ENCODE measurements around the gene CYB5R4. TPM values are rescaled to one million over a fixed set of nuclear protein-coding genes. Genes with fewer than 3 reads are reported as not detected.

Gene CYB5R4
- total RNA-seq, 2 donors from 2014 or later = 8.2 to 8.6 TPM

DNA sequence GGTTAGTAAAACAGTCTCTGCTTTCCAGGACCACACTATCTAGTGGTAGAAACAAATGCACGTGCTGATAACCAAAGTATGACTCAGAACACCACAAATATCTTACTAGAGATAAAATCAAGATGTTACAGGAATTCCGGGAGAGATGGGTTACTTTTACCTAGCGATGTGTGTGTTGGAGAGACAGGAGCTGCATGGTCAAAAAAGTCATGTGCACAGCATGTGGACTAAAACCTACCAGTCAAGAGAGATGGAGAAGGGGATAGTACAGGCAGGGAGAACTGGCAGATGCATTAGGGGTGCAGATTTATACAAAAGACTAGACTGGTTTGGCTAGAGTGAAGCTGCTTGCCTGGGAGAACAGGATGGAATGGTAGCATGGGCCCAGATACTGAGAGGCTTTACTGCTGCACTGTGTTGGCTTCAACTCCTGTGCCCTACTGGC, 98.8 kb downstream of the CYB5R4 start:
- TF ChIP-seq POLR2AphosphoS5 (IDR thresholded peaks at IDR 0.05) = no peak
- TF ChIP-seq, protein P1, sequence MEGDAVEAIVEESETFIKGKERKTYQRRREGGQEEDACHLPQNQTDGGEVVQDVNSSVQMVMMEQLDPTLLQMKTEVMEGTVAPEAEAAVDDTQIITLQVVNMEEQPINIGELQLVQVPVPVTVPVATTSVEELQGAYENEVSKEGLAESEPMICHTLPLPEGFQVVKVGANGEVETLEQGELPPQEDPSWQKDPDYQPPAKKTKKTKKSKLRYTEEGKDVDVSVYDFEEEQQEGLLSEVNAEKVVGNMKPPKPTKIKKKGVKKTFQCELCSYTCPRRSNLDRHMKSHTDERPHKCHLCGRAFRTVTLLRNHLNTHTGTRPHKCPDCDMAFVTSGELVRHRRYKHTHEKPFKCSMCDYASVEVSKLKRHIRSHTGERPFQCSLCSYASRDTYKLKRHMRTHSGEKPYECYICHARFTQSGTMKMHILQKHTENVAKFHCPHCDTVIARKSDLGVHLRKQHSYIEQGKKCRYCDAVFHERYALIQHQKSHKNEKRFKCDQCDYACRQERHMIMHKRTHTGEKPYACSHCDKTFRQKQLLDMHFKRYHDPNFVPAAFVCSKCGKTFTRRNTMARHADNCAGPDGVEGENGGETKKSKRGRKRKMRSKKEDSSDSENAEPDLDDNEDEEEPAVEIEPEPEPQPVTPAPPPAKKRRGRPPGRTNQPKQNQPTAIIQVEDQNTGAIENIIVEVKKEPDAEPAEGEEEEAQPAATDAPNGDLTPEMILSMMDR (IDR thresholded peaks at IDR 0.05) = no peak
- TF ChIP-seq POLR2A (IDR thresholded peaks at IDR 0.05) = no peak
- Histone ChIP-seq H3K4me3 (no peak overlapping the region), H3K9me3 (no peaks in the 10 kb centered on the region), H3K36me3 (peaks cover 0 to 3% of the 10 kb centered on the region in 2 donors), H3K27me3 (replicated peaks; ENCODE audit: insufficient read depth) (no peaks in the 10 kb centered on the region), H3K27ac (no peak overlapping the region), H3K4me1 (replicated peaks) (no peaks in the 10 kb centered on the region)
- intact Hi-C loops (cut with DNase I) = no loop called here
- no peak for DNase-seq (ENCODE audit: low spot score)
- 72% methylated on average over 3 of the region's 3 CpGs for WGBS

DNA sequence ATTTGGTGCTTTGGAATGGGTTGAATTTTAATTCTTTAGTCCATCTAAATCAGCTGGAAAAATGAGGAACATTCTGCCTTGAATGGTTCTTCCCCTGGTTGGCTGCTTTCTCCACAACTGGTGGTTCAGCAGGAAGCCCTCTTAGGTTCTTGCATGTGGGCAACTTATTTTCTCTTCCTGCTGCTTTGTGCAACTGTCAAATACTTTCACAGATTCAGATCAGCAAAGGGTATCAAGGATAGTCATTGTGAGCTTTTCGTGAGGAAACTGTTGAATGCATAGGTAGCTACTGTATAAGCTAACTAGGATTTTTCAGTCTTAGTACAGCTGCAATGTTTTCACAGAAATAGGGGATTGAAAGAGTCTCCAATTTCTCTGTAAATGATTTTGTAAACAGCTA, 101.2 kb downstream of the CYB5R4 start:
- Histone ChIP-seq H3K4me1 (replicated peaks) (no peaks in the 10 kb centered on the region), H3K4me3 (no peak overlapping the region), H3K36me3 (peaks cover 0 to 3% of the 10 kb centered on the region in 2 donors), H3K9me3 (no peaks in the 10 kb centered on the region), H3K27ac (no peak overlapping the region), H3K27me3 (replicated peaks; ENCODE audit: insufficient read depth) (no peaks in the 10 kb centered on the region)
- WGBS = 77% methylated on average over 1 of the region's 1 CpG
- intact Hi-C loops (cut with DNase I) = no loop called here
- DNase-seq (ENCODE audit: low spot score) = no peak
- TF ChIP-seq POLR2A (IDR thresholded peaks at IDR 0.05) (no peak), POLR2AphosphoS5 (IDR thresholded peaks at IDR 0.05) (no peak)
- TF ChIP-seq, protein P1 (IDR thresholded peaks at IDR 0.05) = no peak

DNA sequence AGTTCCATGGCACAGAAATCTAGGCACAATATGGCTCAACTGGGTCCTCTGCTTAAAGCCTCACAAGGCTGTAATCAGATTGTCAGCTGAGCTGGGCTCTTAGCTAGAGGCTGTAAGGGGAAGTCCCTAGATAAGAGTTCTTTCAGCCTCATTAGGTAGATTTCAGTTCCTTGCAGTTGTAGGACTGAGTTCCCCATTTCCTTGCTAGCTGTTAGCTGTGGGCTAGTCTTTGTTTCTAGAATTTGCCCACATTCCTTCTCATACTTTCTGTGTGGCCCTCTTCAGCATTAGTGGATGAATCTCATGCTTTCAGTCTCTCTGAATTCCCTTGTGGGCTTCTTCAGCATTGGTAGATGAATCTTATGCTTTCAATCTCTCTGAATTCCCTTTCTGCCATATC, 103.1 kb downstream of the CYB5R4 start:
- no peak for DNase-seq (ENCODE audit: low spot score)
- H3K27ac ChIP-seq = no peak overlapping the region
- no peaks in the 10 kb centered on the region for H3K9me3 ChIP-seq
- TF ChIP-seq POLR2AphosphoS5 (IDR thresholded peaks at IDR 0.05) (no peak), POLR2A (IDR thresholded peaks at IDR 0.05) (no peak)
- TF ChIP-seq, protein P1 (IDR thresholded peaks at IDR 0.05) = no peak
- no peaks in the 10 kb centered on the region for H3K36me3 ChIP-seq
- no peaks in the 10 kb centered on the region for H3K4me1 ChIP-seq (replicated peaks)
- H3K4me3 ChIP-seq = no peak overlapping the region
- no peaks in the 10 kb centered on the region for H3K27me3 ChIP-seq (replicated peaks; ENCODE audit: insufficient read depth)
- intact Hi-C loops (cut with DNase I) = no loop called here

DNA sequence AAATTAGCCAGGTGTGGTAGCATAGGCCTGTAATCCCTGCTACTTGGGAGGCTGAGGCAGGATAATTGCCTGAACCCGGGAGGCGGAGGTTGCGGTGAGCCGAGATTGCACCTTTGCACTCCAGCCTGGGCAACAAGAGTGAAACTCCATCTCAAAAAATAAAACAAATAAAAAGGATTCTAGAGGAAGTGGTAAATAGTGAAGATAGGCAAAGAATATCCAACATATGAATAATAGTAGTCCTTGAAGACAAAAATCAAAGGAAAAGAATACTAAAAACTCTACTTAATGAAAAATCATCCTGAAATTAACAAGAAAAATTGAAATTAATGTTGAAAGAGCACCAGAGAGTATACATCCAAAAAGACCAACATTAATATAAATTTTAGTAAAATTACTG, 107.0 kb downstream of the CYB5R4 start:
- intact Hi-C loops (cut with DNase I) = no loop called here
- no peaks in the 10 kb centered on the region for H3K36me3 ChIP-seq
- H3K27me3 ChIP-seq (replicated peaks; ENCODE audit: insufficient read depth) = no peaks in the 10 kb centered on the region
- no peak for TF ChIP-seq POLR2AphosphoS5 (IDR thresholded peaks at IDR 0.05)
- no peak for TF ChIP-seq POLR2A (IDR thresholded peaks at IDR 0.05)
- TF ChIP-seq, protein P1 (IDR thresholded peaks at IDR 0.05) = no peak
- 98% methylated on average over 4 of the region's 4 CpGs for WGBS
- no peak overlapping the region for H3K27ac ChIP-seq
- H3K4me1 ChIP-seq (replicated peaks) = no peaks in the 10 kb centered on the region
- DNase-seq (ENCODE audit: low spot score) = no peak
- H3K9me3 ChIP-seq = no peaks in the 10 kb centered on the region
- no peak overlapping the region for H3K4me3 ChIP-seq

DNA sequence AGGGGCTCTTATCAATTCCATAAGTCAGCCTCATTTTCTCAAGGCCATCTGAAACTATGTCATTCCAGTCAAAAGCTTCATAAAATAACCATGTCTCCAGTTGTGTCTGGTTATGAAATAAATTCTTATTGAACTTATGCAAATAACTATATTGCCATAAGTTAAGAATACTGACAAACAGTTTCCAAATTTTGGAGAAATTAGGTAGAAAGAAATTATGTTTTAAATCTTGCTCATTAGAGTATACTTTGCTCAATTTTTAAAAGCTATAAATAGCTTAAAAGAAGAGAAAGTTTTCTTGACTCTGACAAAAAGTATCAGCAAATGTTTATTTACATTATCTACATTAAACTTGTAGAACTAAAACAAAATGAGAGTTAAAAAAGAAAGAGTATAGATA, 111.1 kb downstream of the CYB5R4 start:
- intact Hi-C loops (cut with DNase I) = no loop called here
- Histone ChIP-seq H3K9me3 (no peaks in the 10 kb centered on the region), H3K4me1 (replicated peaks) (no peaks in the 10 kb centered on the region), H3K36me3 (no peaks in the 10 kb centered on the region), H3K4me3 (no peak overlapping the region), H3K27ac (no peak overlapping the region), H3K27me3 (replicated peaks; ENCODE audit: insufficient read depth) (no peaks in the 10 kb centered on the region)
- DNase-seq (ENCODE audit: low spot score) = no peak
- TF ChIP-seq POLR2AphosphoS5 (IDR thresholded peaks at IDR 0.05) = no peak
- TF ChIP-seq POLR2A (IDR thresholded peaks at IDR 0.05) = no peak
- TF ChIP-seq, protein P1 (IDR thresholded peaks at IDR 0.05) = no peak

All from prostate gland (tissue), 2 donors.